Testis (tissue), 2 donors: ENCODE measurements around the gene ENTHD1.
"Not testable (repeated sequence)": the region's sequence is repeated elsewhere in the genome, so short reads cannot be mapped to it uniquely, and the experiment has no call there.

Experiments used
- POLR2A ChIP-seq: fragments of 450-650 bp; IDR thresholded peaks from one replicate; pipeline ENCODE4 v1.6.1; 2017; ENCODE audit warnings: antibody characterized with exemption, mild to moderate bottlenecking, moderate library complexity
- TF ChIP-seq, protein P1 (sequence below), 3 experiments: fragments of 450-650 bp in 2 of 3; fragments of 200-600 bp in 1 of 3; sonication (generic) in 1 of 3; IDR thresholded peaks; one replicate each; pipeline ENCODE4 v1.5.1; 2016 to 2019; ENCODE audit warnings: antibody characterized with exemption in 3 of 3, mild to moderate bottlenecking in 2 of 3, moderate library complexity in 1 of 3

DNA sequence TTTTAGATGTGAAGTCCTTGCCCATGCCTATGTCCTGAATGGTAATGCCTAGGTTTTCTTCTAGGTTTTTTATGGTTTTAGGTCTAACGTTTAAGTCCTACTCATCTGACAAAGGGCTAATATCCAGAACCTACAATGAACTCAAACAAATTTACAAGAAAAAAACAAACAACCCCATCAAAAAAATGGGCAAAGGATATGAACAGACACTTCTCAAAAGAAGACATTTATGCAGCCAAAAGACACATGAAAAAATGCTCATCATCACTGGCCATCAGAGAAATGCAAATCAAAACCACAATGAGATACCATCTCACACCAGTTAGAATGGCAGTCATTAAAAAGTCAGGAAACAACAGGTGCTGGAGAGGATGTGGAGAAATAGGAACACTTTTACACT, 47.0 kb downstream of the ENTHD1 start:
- TF ChIP-seq, protein P1, sequence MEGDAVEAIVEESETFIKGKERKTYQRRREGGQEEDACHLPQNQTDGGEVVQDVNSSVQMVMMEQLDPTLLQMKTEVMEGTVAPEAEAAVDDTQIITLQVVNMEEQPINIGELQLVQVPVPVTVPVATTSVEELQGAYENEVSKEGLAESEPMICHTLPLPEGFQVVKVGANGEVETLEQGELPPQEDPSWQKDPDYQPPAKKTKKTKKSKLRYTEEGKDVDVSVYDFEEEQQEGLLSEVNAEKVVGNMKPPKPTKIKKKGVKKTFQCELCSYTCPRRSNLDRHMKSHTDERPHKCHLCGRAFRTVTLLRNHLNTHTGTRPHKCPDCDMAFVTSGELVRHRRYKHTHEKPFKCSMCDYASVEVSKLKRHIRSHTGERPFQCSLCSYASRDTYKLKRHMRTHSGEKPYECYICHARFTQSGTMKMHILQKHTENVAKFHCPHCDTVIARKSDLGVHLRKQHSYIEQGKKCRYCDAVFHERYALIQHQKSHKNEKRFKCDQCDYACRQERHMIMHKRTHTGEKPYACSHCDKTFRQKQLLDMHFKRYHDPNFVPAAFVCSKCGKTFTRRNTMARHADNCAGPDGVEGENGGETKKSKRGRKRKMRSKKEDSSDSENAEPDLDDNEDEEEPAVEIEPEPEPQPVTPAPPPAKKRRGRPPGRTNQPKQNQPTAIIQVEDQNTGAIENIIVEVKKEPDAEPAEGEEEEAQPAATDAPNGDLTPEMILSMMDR (IDR thresholded peaks at IDR 0.05): not testable (repeated sequence)
- not testable (repeated sequence) for TF ChIP-seq POLR2A
